Bronchial epithelial cell (primary cell): ENCODE results near the gene POU3F3. TPM values are rescaled to one million over a fixed set of nuclear protein-coding genes. Genes with fewer than 3 reads are reported as not detected.

Source experiments
- DNase-seq: peaks from one replicate; pipeline ENCODE4 v3.0.0-alpha.2; 2010; ENCODE audit warnings: low read depth
- FAIRE-seq: peaks from 2 replicates; lab custom pipeline; 2011; peaks lifted over from hg19 to GRCh38; lab: Jason Lieb, UNC
- H3K27me3 ChIP-seq: 2 replicates; pipeline ENCODE4 v1.5.1; 2011; ENCODE audit warnings: low read length; ENCODE audit not compliant: control insufficient read depth, insufficient read depth
- H3K36me3 ChIP-seq: 2 replicates; pipeline ENCODE4 v1.5.1; 2011; ENCODE audit warnings: low read length; ENCODE audit not compliant: control insufficient read depth, insufficient read depth
- H3K4me3 ChIP-seq: 2 replicates; pipeline ENCODE4 v1.5.1; 2011; ENCODE audit warnings: mild to moderate bottlenecking, low read depth, low read length, control low read depth
- total RNA-seq: library from RNA; depleted of rRNA; stranded (reverse); fragments of >200 nt; gene quantifications from 2 replicates; pipeline ENCODE4 v1.2.1, GENCODE V29; 2014
- TF ChIP-seq, protein P1 (sequence below): IDR thresholded peaks from 2 replicates; pipeline ENCODE4 v1.5.1; 2011; ENCODE audit warnings: mild to moderate bottlenecking, moderate library complexity, low read length, control low read depth, inconsistent platforms; ENCODE audit not compliant: insufficient read depth, severe bottlenecking

POU3F3 gene
- total RNA-seq, 1 donor from 2014 or later, result not detected

DNA sequence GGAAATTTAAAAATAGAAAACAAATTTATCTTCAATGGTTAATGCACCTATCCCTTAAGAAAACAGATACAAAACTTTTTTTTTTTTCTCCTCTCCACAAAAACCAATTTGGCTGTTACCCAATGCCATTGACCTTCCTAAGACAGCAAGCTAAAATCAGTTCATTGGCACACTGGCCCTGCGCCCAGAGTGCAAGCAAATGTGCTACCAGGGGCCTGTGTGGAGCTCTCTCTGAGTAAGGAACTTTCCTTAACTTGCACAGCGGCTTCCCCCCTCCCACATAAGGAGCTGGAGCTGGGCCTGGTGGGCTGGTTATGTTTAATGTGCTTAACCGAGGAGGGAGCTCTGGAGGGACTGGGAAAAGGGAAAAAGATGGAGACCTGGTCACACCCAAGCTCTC is 17.6 kb upstream of the POU3F3 start:
- no peak for DNase-seq
- no peak overlapping the region for H3K4me3 ChIP-seq
- H3K36me3 ChIP-seq, result no peaks in the 10 kb centered on the region
- TF ChIP-seq, protein P1, sequence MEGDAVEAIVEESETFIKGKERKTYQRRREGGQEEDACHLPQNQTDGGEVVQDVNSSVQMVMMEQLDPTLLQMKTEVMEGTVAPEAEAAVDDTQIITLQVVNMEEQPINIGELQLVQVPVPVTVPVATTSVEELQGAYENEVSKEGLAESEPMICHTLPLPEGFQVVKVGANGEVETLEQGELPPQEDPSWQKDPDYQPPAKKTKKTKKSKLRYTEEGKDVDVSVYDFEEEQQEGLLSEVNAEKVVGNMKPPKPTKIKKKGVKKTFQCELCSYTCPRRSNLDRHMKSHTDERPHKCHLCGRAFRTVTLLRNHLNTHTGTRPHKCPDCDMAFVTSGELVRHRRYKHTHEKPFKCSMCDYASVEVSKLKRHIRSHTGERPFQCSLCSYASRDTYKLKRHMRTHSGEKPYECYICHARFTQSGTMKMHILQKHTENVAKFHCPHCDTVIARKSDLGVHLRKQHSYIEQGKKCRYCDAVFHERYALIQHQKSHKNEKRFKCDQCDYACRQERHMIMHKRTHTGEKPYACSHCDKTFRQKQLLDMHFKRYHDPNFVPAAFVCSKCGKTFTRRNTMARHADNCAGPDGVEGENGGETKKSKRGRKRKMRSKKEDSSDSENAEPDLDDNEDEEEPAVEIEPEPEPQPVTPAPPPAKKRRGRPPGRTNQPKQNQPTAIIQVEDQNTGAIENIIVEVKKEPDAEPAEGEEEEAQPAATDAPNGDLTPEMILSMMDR, result no peak
- H3K27me3 ChIP-seq, result no peaks in the 10 kb centered on the region
- FAIRE-seq, result no peak

- H3K4me3 ChIP-seq, result no peak overlapping the region
- H3K27me3 ChIP-seq, result no peaks in the 10 kb centered on the region
- no peaks in the 10 kb centered on the region for H3K36me3 ChIP-seq
- FAIRE-seq, result no peak
- no peak for DNase-seq
- TF ChIP-seq, protein P1, result no peak
Observed at GRCh38 chr2:104836841-104837240, 17.1 kb upstream of the POU3F3 start.

DNA sequence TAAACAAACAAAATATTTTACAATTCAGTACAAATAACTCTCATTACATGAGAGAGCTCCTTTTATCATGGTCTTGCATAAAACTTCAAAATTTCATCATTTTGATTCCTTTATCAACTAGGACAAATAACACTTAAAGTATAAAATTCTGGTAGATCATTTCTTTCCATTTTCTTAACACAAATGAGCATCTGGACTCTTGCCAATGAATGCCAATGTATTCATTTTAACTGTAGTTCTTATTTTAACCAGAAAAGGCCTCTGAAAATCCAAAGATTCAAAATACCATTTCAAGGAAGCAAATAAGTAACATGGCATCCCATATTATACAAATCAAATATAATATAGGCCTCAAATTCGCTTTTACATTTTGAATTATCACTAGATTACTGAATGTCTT is 13.8 kb upstream of the POU3F3 start:
- FAIRE-seq (no peak), DNase-seq (no peak)
- TF ChIP-seq, protein P1, result no peak
- Histone ChIP-seq H3K27me3 (peaks cover 22% of the 10 kb centered on the region), H3K36me3 (no peaks in the 10 kb centered on the region), H3K4me3 (no peak overlapping the region)

- DNase-seq (no peak), FAIRE-seq (no peak)
- Histone ChIP-seq H3K4me3 (no peak overlapping the region), H3K36me3 (no peaks in the 10 kb centered on the region), H3K27me3 (peaks cover 30% of the 10 kb centered on the region)
- TF ChIP-seq, protein P1, result no peak
Observed at GRCh38 chr2:104840893-104841585, 12.9 kb upstream of the POU3F3 start.

GRCh38 chr2:104841744-104842143 is 12.2 kb upstream of the POU3F3 start:
- DNase-seq (no peak), FAIRE-seq (no peak)
- Histone ChIP-seq H3K4me3 (no peak overlapping the region), H3K27me3 (peaks cover 34% of the 10 kb centered on the region), H3K36me3 (no peaks in the 10 kb centered on the region)
- TF ChIP-seq, protein P1, result no peak
